Left renal pelvis (tissue), 4 donors: Measurements from ENCODE around the gene KIF15. TPM values are rescaled to one million over a fixed set of nuclear protein-coding genes. Genes with fewer than 3 reads are reported as not detected.
"Not testable (repeated sequence)": the region's sequence is repeated elsewhere in the genome, so short reads cannot be mapped to it uniquely, and the experiment has no call there.

Experiments
- DNase-seq, 4 donors: peaks; one replicate each; pipeline ENCODE4 v3.0.0-alpha.2; 2013; ENCODE audit warnings: low read depth in 4 of 4, low spot score in 3 of 4
- polyA plus RNA-seq, 4 donors: library from polyadenylated mRNA; unstranded; fragments of 120-200 nt; gene quantifications; one replicate each; pipeline ENCODE4 v1.2.1, GENCODE V29; 2013; ENCODE audit not compliant: insufficient read length in 4 of 4

The KIF15 gene
- 10 to 100 TPM; 20.8 to 27.2 (median 25.0) TPM for polyA plus RNA-seq

DNA sequence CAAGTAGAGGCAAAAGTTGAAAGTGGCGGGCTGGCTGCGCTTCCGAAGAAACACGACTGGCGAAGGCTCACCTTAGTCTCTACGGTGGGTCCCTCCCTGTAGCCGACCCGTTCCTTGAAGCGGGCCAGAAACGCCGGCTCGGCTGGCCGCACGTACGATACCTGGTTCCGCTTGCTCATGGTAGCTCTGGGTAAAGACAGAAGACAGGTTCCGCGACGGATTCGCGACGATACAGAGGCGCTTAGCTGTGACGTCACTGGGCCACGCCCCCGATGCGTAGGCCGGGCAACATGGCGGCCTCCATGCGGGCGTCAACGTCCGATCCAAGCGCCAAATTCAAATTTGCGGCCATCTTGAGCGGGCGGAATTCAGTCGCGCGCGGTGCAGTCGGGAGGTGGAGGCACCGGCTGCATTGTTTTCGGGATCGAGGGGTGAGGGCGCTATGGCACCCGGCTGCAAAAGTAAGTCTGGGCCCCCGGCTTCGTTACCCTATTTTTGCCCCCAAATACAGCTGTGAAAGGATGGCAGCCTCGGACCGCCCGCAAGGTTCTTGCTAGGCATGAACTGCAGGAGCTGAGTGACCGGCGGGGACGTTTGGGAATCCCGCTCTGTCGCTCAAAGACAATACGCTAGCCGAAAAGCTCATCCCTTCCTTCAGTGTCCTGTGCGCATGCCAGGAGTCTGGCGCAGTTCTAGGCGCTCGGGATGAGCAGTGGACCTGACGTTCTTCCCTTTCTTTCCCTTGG lies at the start of gene KIF15, which contains the start of gene KIAA1143:
Gene KIF15, plus strand, starts transcription at position 371 of the 746 bp plus-strand sequence. Its CDS starts 72 bp downstream, at position 443.
Gene KIAA1143, minus strand, starts transcription at position 196 of the 746 bp plus-strand sequence. Its CDS starts 17 bp downstream, at position 179.
- peak; percentile 87 to 94 (median 94) for DNase-seq

- peak; percentile 75 to 87 (median 81) for DNase-seq
Observed at GRCh38 chr3:44712455-44713075, 49.0 kb upstream of the KIF15 start, which contains the start of gene ZNF502. TSS of gene ZNF502 (plus strand) at chr3:44712660. CDS start at chr3:44720262, 7,602 bp downstream.

GRCh38 chr3:44721231-44722102 lies 40.1 kb upstream of the KIF15 start:
- no peak for DNase-seq

DNA sequence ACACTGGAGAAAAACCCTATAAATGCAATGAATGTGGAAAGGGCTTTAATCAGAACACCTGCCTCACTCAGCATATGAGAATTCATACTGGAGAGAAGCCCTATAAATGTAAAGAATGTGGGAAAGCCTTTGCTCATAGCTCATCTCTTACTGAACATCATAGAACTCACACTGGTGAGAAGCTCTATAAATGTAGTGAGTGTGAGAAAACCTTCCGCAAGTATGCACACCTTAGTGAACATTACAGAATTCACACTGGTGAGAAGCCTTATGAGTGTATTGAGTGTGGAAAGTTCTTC lies 39.5 kb upstream of the KIF15 start:
- DNase-seq: no peak

DNA sequence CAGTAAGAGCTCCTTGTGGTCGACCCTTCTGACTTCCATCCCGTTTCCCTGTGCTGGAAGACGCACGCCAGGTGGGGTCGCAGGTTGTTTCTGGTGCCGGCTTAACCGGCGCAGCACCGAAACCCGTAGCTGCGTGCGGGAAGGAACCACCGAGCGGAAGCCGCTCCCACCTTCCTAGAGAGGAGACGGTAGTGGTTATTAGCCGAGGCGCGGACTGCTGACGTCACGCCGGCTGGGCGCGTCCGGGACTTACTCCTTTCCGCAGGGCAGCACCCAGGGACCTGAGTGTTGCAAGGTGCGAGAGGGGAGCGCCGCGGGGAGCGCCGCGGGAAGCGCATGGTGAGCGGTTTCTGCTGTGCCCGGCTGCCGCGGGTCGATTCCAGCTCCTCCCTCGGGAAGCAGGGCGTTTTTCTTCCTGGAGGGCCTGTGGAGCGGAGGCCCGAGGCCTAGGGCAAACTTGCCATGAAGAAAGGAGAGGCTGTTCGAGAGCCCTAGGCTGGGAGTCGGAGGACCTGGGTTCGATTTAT lies 32.1 kb upstream of the KIF15 start, which contains the start of gene ZNF501:
Gene ZNF501, plus strand, starts transcription at position 252 of the 527 bp plus-strand sequence. CDS start 4,787 bp downstream, outside the sequence.
- peak; percentile 81 to 89 (median 84) for DNase-seq

DNA sequence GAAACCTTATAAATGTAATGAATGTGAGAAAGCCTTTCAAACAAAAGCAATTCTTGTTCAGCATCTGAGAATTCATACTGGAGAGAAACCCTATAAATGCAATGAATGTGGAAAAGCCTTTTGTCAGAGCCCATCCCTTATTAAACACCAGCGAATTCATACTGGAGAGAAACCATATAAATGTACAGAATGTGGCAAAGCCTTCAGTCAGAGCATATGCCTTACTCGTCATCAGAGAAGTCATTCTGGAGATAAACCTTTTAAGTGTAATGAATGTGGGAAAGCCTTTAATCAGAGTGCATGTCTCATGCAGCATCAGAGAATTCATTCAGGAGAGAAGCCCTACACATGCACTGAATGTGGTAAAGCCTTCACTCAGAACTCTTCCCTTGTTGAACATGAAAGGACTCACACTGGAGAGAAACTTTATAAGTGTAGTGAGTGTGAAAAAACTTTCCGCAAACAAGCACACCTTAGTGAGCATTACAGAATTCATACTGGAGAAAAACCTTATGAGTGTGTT lies 26.9 kb upstream of the KIF15 start:
- no peak for DNase-seq

DNA sequence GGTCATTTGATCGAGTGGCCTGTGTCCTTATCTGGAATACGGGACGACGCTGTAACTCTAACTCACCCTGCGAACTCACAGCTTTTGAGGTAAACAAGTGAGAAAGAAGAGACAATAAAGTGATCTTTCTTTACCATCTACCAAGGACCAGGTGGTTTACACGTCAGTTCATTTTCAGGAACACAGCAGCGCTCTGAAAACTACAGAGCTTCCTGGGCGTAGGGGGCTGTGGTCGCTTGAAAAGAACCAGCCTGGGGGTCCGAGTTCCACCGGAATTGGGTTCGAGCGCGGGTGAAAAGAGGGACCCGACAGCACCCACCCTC lies 532 bp upstream of the KIF15 start:
- DNase-seq: peak in 1 of 4 donors; percentile 1

DNA sequence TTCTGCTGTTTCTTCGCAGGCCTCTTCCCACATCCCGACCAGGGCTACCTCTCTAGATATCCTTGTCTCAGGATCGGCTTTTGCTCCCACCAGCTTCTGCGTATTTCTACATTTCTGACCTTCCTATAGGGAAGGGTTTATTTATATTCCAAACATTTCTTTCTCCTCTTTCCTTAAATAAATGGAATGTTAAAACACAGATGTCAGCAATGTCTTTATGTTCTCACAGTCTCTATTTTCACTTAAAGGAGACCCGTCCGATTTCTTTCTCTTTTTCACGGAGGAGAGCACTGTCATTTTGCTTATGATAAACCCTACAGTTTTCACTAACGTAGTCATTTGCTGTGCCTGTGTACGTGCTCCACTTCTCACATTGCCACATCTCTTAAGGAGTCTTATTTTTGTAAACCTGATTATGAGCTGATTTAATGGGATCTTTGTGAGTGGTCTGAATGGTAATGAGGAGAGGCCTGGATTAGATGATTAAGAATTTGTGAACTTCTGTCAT lies 630 bp downstream of the KIF15 start:
- peak in 2 of 4 donors; percentile 1 to 12 for DNase-seq

DNA sequence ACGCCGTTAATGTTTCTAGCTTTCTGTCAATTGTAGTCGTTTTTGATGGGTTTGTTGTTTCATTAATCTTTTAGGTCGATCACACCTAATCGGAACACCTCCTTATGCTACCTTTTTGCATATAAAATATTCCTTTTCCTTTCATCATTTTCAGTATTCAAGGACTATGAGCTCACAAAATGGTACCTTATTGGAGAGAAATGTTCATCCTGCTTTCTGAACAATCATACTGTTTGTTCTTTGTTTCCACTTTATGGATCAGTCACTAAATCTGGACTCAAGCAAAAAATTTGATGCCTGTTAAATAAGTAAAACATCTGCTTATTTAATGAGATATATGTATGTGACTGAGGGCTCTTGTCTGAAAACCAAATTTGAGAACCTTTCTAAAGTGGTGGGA lies 1.1 kb downstream of the KIF15 start:
- DNase-seq: no peak

- no peak for DNase-seq
Observed at GRCh38 chr3:44764248-44764647, 2.7 kb downstream of the KIF15 start.

- DNase-seq: no peak
Observed at GRCh38 chr3:44771424-44772098, 10.0 kb downstream of the KIF15 start.

DNA sequence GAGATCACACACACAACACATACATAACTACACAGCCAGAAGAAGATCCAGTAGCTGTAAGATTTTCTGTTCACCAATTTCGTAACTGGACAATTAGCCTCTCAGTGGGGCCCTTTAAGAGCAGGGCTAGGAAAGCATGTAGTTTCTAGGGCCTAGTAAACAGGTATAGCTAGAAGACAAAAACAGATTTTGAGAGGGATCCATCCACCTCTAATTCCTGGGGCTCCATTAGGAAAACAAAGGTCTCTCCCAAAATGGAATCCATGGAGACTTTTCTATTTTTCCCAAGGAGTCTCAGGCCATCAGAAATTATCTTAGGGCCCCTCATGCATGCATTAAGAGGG lies 10.5 kb downstream of the KIF15 start:
- DNase-seq: no peak

DNA sequence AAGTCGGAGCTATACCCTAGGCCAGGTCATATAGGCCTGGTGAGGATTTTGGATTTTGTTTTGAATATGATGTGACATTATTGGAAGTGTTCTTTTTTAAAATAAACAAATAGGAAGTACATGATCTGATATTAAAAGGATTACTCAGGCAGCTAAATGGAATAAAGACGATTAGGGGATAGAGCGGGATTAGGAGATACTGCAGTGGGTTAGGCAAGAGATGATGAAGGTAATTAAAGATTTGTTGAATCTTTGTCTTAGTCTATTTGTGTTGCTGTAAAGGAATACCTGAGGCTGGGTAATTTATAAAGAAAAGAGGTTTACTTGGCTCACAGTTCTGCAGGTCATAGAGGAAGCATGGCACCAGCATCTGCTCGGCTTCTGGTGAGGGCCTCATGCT lies 21.3 kb downstream of the KIF15 start:
- DNase-seq: no peak

DNA sequence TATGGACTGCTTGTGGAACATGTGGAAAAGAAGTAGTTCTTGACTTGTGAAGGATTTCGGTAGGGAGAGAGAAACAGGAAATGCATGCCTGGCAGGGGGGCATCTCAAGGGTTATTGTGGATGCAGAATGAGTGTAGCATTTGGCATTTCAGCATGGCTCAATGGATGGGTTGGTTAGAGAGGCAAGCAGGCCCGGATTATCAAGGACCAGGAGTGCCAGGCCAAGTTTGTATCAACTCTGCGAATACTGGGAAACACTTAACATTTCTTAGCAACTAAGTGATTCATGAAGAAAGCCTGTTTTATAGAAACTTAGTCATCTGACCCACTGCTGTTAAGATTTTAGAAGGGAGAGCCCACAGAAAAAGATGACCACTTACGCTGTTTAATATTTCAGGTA lies 33.6 kb downstream of the KIF15 start:
- no peak for DNase-seq

GRCh38 chr3:44802011-44802410 lies 40.4 kb downstream of the KIF15 start:
- no peak for DNase-seq

- no peak for DNase-seq
Observed at GRCh38 chr3:44803298-44803697, 41.7 kb downstream of the KIF15 start.

GRCh38 chr3:44805960-44806359 lies 44.4 kb downstream of the KIF15 start:
- no peak for DNase-seq

DNA sequence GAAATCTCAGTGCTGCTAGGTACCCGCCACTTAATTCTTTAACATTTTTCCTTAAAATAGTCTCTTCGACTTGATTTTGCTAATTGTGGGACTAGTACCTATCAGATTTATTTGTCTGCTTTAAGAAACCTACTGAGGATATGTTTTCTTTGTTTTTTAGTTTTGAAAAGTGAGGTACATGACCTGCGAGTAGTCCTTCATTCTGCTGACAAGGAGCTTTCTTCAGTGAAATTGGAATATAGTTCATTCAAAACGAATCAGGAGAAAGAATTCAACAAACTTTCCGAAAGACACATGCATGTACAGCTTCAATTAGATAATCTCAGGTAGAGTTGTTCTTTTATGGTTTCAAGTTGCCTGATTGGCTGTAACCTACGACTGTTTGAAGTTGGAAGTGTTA lies 53.2 kb downstream of the KIF15 start:
- DNase-seq: no peak

- not testable (repeated sequence) for DNase-seq
Observed at GRCh38 chr3:44816334-44816733, 54.7 kb downstream of the KIF15 start.

GRCh38 chr3:44821206-44821605 lies 59.6 kb downstream of the KIF15 start:
- not testable (repeated sequence) for DNase-seq
